ENCODE data around the gene F7.

DNA sequence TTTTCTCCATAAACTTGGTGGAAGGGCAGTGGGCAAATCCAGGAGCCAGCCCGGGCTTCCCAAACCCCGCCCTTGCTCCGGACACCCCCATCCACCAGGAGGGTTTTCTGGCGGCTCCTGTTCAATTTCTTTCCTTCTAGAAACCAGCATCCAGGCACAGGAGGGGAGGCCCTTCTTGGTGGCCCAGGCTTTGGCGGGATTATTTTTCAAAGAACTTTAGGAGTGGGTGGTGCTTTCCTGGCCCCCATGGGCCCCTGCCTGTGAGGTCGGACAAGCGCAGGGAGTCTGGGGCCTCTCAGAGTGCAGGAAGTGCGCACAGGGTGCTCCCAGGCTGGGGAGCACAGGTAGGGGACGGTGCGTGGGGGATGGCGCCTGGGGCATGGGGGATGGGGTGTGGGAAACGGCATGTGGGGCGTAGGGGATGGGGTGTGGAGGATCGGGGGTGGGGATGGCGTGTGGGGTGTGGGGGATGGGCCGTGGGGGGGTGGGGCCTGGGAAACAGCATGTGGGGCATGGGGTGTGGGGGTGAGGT is 396 bp downstream of the F7 start:
- no peak for TF ChIP-seq CTCF (IDR thresholded peaks at IDR 0.05)
- TF ChIP-seq, protein P1, sequence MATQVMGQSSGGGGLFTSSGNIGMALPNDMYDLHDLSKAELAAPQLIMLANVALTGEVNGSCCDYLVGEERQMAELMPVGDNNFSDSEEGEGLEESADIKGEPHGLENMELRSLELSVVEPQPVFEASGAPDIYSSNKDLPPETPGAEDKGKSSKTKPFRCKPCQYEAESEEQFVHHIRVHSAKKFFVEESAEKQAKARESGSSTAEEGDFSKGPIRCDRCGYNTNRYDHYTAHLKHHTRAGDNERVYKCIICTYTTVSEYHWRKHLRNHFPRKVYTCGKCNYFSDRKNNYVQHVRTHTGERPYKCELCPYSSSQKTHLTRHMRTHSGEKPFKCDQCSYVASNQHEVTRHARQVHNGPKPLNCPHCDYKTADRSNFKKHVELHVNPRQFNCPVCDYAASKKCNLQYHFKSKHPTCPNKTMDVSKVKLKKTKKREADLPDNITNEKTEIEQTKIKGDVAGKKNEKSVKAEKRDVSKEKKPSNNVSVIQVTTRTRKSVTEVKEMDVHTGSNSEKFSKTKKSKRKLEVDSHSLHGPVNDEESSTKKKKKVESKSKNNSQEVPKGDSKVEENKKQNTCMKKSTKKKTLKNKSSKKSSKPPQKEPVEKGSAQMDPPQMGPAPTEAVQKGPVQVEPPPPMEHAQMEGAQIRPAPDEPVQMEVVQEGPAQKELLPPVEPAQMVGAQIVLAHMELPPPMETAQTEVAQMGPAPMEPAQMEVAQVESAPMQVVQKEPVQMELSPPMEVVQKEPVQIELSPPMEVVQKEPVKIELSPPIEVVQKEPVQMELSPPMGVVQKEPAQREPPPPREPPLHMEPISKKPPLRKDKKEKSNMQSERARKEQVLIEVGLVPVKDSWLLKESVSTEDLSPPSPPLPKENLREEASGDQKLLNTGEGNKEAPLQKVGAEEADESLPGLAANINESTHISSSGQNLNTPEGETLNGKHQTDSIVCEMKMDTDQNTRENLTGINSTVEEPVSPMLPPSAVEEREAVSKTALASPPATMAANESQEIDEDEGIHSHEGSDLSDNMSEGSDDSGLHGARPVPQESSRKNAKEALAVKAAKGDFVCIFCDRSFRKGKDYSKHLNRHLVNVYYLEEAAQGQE (IDR thresholded peaks at IDR 0.05; ENCODE audit: insufficient read depth in 1 of 2, low read depth in 2 of 2, low read length in 1 of 2): no peak

Measured in Panc1 (cell line).